ENCODE results near the gene ICOSLG. TPM values are rescaled to one million over a fixed set of nuclear protein-coding genes. Genes with fewer than 3 reads are reported as not detected.

ICOSLG gene
- total RNA-seq, 4 donors from 2014 or later, result 1.3 to 2.4 (median 1.7) TPM

GRCh38 chr21:44253832-44254710, 13.3 kb upstream of the ICOSLG start:
- no peak for TF ChIP-seq CTCF (IDR thresholded peaks at IDR 0.05; ENCODE audit: low read depth)

DNA sequence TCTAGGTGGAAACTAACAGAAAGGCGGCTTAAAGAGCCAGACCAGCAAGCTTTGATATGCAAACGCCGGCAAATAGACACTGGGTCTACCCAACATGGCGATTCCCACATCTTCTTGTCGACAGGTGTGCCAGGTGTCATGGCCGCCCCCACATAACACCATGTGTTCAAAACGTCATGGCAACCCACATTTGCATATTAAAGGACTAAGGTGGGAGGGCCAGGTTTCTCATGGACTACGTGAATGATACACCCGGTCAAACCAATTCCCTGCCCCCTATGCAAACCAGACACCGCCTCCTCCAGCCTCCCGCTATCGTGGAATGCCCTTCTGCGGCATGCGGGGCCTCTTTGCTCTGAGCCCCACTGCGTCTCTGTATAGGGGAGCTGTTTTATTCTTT, 41.3 kb downstream of the ICOSLG start:
- TF ChIP-seq CTCF (IDR thresholded peaks at IDR 0.05; ENCODE audit: low read depth), result no peak

Small RNA genes within 50 kb of the gene (small RNA-seq; reads per million reads assigned to genes)
- not detected for gene AP001059.3

Other genes starting within 250 kb of the ICOSLG start
- 10 to 100 TPM; 26.0 to 40.3 (median 30.9) TPM for gene TRAPPC10, start 228.6 kb downstream of the ICOSLG start, total RNA-seq
- gene PWP2, start 133.5 kb downstream of the ICOSLG start, total RNA-seq, result 10 to 100 TPM in 2 of 4 donors, 1 to 10 TPM in 2; 3.9 to 13.4 (median 9.4) TPM
- gene GATD3, start 107.3 kb downstream of the ICOSLG start, total RNA-seq, result 10 to 100 TPM in 3 of 4 donors, 1 to 10 TPM in 1; 5.6 to 97.2 (median 16.4) TPM
- not detected for gene DNMT3L, start 21.0 kb upstream of the ICOSLG start, total RNA-seq
- gene AIRE, start 44.9 kb upstream of the ICOSLG start, total RNA-seq, result not detected
- gene PFKL, start 59.1 kb upstream of the ICOSLG start, total RNA-seq, result 100 to 1,000 TPM in 1 of 4 donors, 10 to 100 TPM in 3; 51.0 to 177 (median 77.3) TPM
- 10 to 100 TPM in 3 of 4 donors, 1 to 10 TPM in 1; 9.1 to 56.7 (median 23.1) TPM for gene CFAP410, start 98.4 kb upstream of the ICOSLG start, total RNA-seq
- gene TRPM2, start 112.7 kb upstream of the ICOSLG start, total RNA-seq, result 1 to 10 TPM; 2.9 to 7.0 (median 6.1) TPM
- 1 to 10 TPM in 3 of 4 donors, under 1 TPM in 1; 0.98 to 4.2 (median 3.0) TPM for gene LRRC3, start 214.6 kb upstream of the ICOSLG start, total RNA-seq

Data from subcutaneous adipose tissue (tissue), 4 donors.